H1 (cell line): ENCODE data around the gene NID2. TPM values are rescaled to one million over a fixed set of nuclear protein-coding genes. Genes with fewer than 3 reads are reported as not detected.

ENCODE experiments used
- CTCF ChIA-PET: fragments of 300-600 bp; sonication (Branson Sonifier 250); formaldehyde crosslinking; loops from one replicate; lab custom pipeline; 2021; ENCODE audit not compliant: partially characterized antibody; lab: Charles Lee
- POLR2A ChIA-PET: fragments of 300-600 bp; sonication (Branson Sonifier 250); formaldehyde crosslinking; loops from one replicate; lab custom pipeline; 2021; ENCODE audit warnings: inconsistent platforms; ENCODE audit not compliant: partially characterized antibody; lab: Charles Lee
- DNase-seq, 2 experiments: peaks; one replicate each; pipeline versions ENCODE4 v3.0.0 to v3.0.0-alpha.2; 2010 to 2022; ENCODE audit warnings: low spot score in 2 of 2, low read depth in 1 of 2, mixed read lengths in 1 of 2
- FAIRE-seq: peaks from 2 replicates; lab custom pipeline; 2011; peaks lifted over from hg19 to GRCh38; lab: Jason Lieb, UNC
- H2AFZ ChIP-seq: 2 replicates; pipeline ENCODE4 v1.8.1; 2012; ENCODE audit warnings: low read length, inconsistent platforms
- H2AK5ac ChIP-seq: 2 replicates; pipeline ENCODE4 v1.6.1; 2013; ENCODE audit warnings: low read depth, low read length
- H2BK120ac ChIP-seq: replicated peaks from 2 replicates; pipeline ENCODE3; 2013; ENCODE audit warnings: low read depth, low read length, inconsistent platforms
- H2BK12ac ChIP-seq: 2 replicates; pipeline ENCODE4 v1.6.1; 2013; ENCODE audit warnings: low read depth, low read length
- H2BK15ac ChIP-seq: 2 replicates; pipeline ENCODE4 v1.6.1; 2013; ENCODE audit warnings: low read length
- H2BK20ac ChIP-seq: 2 replicates; pipeline ENCODE4 v1.6.1; 2013; ENCODE audit warnings: low read length
- H2BK5ac ChIP-seq: 2 replicates; pipeline ENCODE4 v1.6.1; 2013; ENCODE audit warnings: low read depth, low read length
- H3K14ac ChIP-seq: 2 replicates; pipeline ENCODE4 v1.6.1; 2013; ENCODE audit warnings: inconsistent platforms; ENCODE audit not compliant: insufficient read length
- H3K18ac ChIP-seq: 2 replicates; pipeline ENCODE4 v1.6.1; 2013; ENCODE audit warnings: low read length; ENCODE audit errors: extremely low read depth
- H3K23ac ChIP-seq: 2 replicates; pipeline ENCODE4 v1.6.1; 2013; ENCODE audit warnings: inconsistent platforms; ENCODE audit not compliant: insufficient read length
- H3K23me2 ChIP-seq: 2 replicates; pipeline ENCODE4 v1.6.1; 2013; ENCODE audit warnings: low read depth, low read length
- H3K27ac ChIP-seq: 2 replicates; pipeline ENCODE4 v1.6.1; 2011; ENCODE audit warnings: low read depth, low read length, inconsistent platforms
- H3K27me3 ChIP-seq, 4 experiments: replicated peaks in 1 of 4; 1 replicate in 1 of 4; 2 replicates in 3 of 4; pipeline versions ENCODE4 v1.6.1 to v1.8.1; 2011 to 2013; ENCODE audit warnings: low read length in 3 of 4, mild to moderate bottlenecking in 3 of 4, inconsistent platforms in 2 of 4, mixed read lengths in 2 of 4, moderate library complexity in 1 of 4; ENCODE audit not compliant: control insufficient read depth in 3 of 4, insufficient read depth in 3 of 4; ENCODE audit errors: extremely low read depth in 1 of 4
- H3K36me3 ChIP-seq, 4 experiments: 2 replicates each; pipeline versions ENCODE4 v1.6.1 to v1.8.1; 2011 to 2013; ENCODE audit warnings: mild to moderate bottlenecking in 4 of 4, low read length in 3 of 4, moderate library complexity in 2 of 4, control low read depth in 1 of 4, inconsistent platforms in 1 of 4; ENCODE audit not compliant: insufficient read depth in 4 of 4, control insufficient read depth in 2 of 4
- H3K4ac ChIP-seq: replicated peaks from 2 replicates; pipeline ENCODE3; 2013; ENCODE audit warnings: low read length, low read depth, mixed read lengths, inconsistent platforms; ENCODE audit not compliant: insufficient read length
- H3K4me1 ChIP-seq, 4 experiments: replicated peaks in 1 of 4; 1 replicate in 1 of 4; 2 replicates in 3 of 4; pipeline versions ENCODE4 v1.6.1 to v1.8.1; 2011 to 2013; ENCODE audit warnings: low read length in 3 of 4, inconsistent platforms in 2 of 4, mixed read lengths in 1 of 4; ENCODE audit not compliant: insufficient read depth in 4 of 4, control insufficient read depth in 3 of 4
- H3K4me2 ChIP-seq, 2 experiments: 2 replicates each; pipeline versions ENCODE4 v1.6.1 to v1.8.1; 2011 to 2013; ENCODE audit warnings: low read depth in 2 of 2, low read length in 2 of 2, control low read depth in 1 of 2, inconsistent platforms in 1 of 2, mild to moderate bottlenecking in 1 of 2; ENCODE audit not compliant: insufficient read depth in 1 of 2
- H3K4me3 ChIP-seq, 4 experiments: fragments of 200-600, 300-600 bp in 1 of 4; sonication (generic), shearing (Covaris generic), sonication (Bioruptor Twin) in 1 of 4; 2 replicates each; pipeline versions ENCODE4 v1.5.1 to v1.8.1; 2011 to 2016; ENCODE audit warnings: low read length in 4 of 4, low read depth in 3 of 4, control low read depth in 2 of 4, inconsistent platforms in 2 of 4, mild to moderate bottlenecking in 2 of 4, mixed read lengths in 1 of 4, moderate library complexity in 1 of 4; ENCODE audit not compliant: insufficient read depth in 2 of 4; ENCODE audit errors: extremely low read depth in 1 of 4
- H3K56ac ChIP-seq: replicated peaks from 2 replicates; pipeline ENCODE3; 2013; ENCODE audit warnings: low read depth, mild to moderate bottlenecking, mixed read lengths, low read length, inconsistent platforms; ENCODE audit not compliant: insufficient read length
- H3K79me1 ChIP-seq: 2 replicates; pipeline ENCODE4 v1.6.1; 2013; ENCODE audit warnings: low read depth, low read length, control low read depth
- H3K79me2 ChIP-seq, 2 experiments: 2 replicates each; pipeline versions ENCODE4 v1.6.1 to v1.8.1; 2012 to 2013; ENCODE audit warnings: low read length in 2 of 2, mild to moderate bottlenecking in 2 of 2, inconsistent platforms in 1 of 2; ENCODE audit not compliant: insufficient read depth in 2 of 2, control insufficient read depth in 1 of 2
- H3K9ac ChIP-seq, 4 experiments: replicated peaks in 1 of 4; 1 replicate in 1 of 4; 2 replicates in 3 of 4; pipeline versions ENCODE4 v1.6.1 to v1.8.1; 2011 to 2013; ENCODE audit warnings: low read depth in 3 of 4, low read length in 3 of 4, control low read depth in 2 of 4, mild to moderate bottlenecking in 2 of 4, moderate library complexity in 2 of 4, inconsistent platforms in 1 of 4; ENCODE audit errors: extremely low read depth in 1 of 4
- H3K9me3 ChIP-seq, 2 experiments: 2 replicates each; pipeline versions ENCODE4 v1.6.1 to v1.8.1; 2012 to 2013; ENCODE audit warnings: mild to moderate bottlenecking in 2 of 2, moderate library complexity in 2 of 2, control low read depth in 1 of 2, inconsistent platforms in 1 of 2, low read depth in 1 of 2, low read length in 1 of 2, mixed read lengths in 1 of 2; ENCODE audit not compliant: insufficient read depth in 2 of 2
- H4K20me1 ChIP-seq, 2 experiments: replicated peaks in 1 of 2; 2 replicates each; pipeline versions ENCODE3 to v1.8.1; 2011 to 2013; ENCODE audit warnings: inconsistent platforms in 2 of 2, low read length in 2 of 2, mild to moderate bottlenecking in 1 of 2; ENCODE audit not compliant: insufficient read depth in 2 of 2, control insufficient read depth in 1 of 2
- H4K5ac ChIP-seq: 2 replicates; pipeline ENCODE4 v1.6.1; 2013; ENCODE audit warnings: low read length, low read depth, mixed read lengths, inconsistent platforms; ENCODE audit not compliant: insufficient read length
- H4K8ac ChIP-seq: 2 replicates; pipeline ENCODE4 v1.8.0; 2013; ENCODE audit warnings: mild to moderate bottlenecking, moderate library complexity, low read length, inconsistent platforms; ENCODE audit not compliant: insufficient read depth; ENCODE audit errors: extremely low read depth
- H4K91ac ChIP-seq: replicated peaks from 2 replicates; pipeline ENCODE3; 2013; ENCODE audit warnings: low read length, mixed read lengths, inconsistent platforms; ENCODE audit not compliant: insufficient read length
- BACH1 ChIP-seq: IDR thresholded peaks from 2 replicates; pipeline ENCODE4 v1.6.1; 2012; ENCODE audit warnings: low read length, improper control_type of control experiment
- EP300 ChIP-seq, 2 experiments: IDR thresholded peaks; 1 replicate in 1 of 2; 2 replicates in 1 of 2; pipeline ENCODE4 v1.6.1; 2011 to 2012; ENCODE audit warnings: low read depth in 2 of 2, low read length in 2 of 2, mild to moderate bottlenecking in 2 of 2, borderline replicate concordance in 1 of 2, inconsistent platforms in 1 of 2, moderate library complexity in 1 of 2
- WGBS, 2 experiments: shearing (Covaris generic) in 1 of 2; methylation state at CpG; one replicate each; pipeline versions ENCODE4 v1.1.6 to v1.1.7; 2013 to 2015; ENCODE audit warnings: low lambda C conversion rate in 2 of 2, mixed read lengths in 2 of 2, inconsistent platforms in 1 of 2, low coverage in 1 of 2, missing lambda C conversion rate in 1 of 2; ENCODE audit not compliant: insufficient replicate concordance in 2 of 2, insufficient coverage in 1 of 2, insufficient read length in 1 of 2; ENCODE audit errors: extremely low coverage in 1 of 2, missing lambda C conversion rate in 1 of 2; 5-methylcytosine and 5-hydroxymethylcytosine counted together
- polyA plus RNA-seq, 7 experiments: library from polyadenylated mRNA; depleted of rRNA in 3 of 7; stranded (reverse) in 5 of 7; unstranded in 2 of 7; fragments of >200 nt in 5 of 7; fragments of 200-250 nt in 2 of 7; gene quantifications; 1 replicate in 5 of 7; 2 replicates in 1 of 7; 4 replicates in 1 of 7; pipeline versions ENCODE4 v1.2.1 to v1.2.3, GENCODE V29; 2011 to 2013; ENCODE audit warnings: missing spikeins in 2 of 7, mixed read lengths in 2 of 7
- total RNA-seq: library from RNA; stranded (reverse); fragmentation: NEBNext Ultra II Directional; extraction: Animal tissue kit (Norgen Biotek cat#: 25700); gene quantifications from 2 replicates; pipeline ENCODE4 v1.2.1, GENCODE V29; 2021

The NID2 gene
- total and polyA plus RNA-seq, 2 of the 8 experiments (the other 6 are each of a cell fraction or from before 2014, with no cell fraction given): 6.1 to 12.6 TPM

- no peak overlapping the region for H4K8ac ChIP-seq
- H2BK15ac ChIP-seq: no peak overlapping the region
- H3K23me2 ChIP-seq: no peaks in the 10 kb centered on the region
- POLR2A ChIA-PET: interaction anchor here (0.8 kb wide), 1 partner anchor 52 kb away, joined by 4 read pairs; no protein-coding TSS in a partner anchor
- no peak for DNase-seq
- no peak overlapping the region for H2BK120ac ChIP-seq
- no peaks in the 10 kb centered on the region for H4K20me1 ChIP-seq
- no peaks in the 10 kb centered on the region for H3K79me2 ChIP-seq
- H3K56ac ChIP-seq: no peak overlapping the region
- H3K14ac ChIP-seq: no peak overlapping the region
- H3K9ac ChIP-seq: no peak overlapping the region
- H2BK20ac ChIP-seq: 0 out of 2 replicates have a peak overlapping the region, but pooled peaks have one; percentile 17
- no peak for FAIRE-seq
- no peaks in the 10 kb centered on the region; a peak in 1 of 8 replicates for H3K36me3 ChIP-seq
- peak overlapping the region; percentile 83; the same call in 1 of the 2 replicates for H2AFZ ChIP-seq
- CTCF ChIA-PET: interaction anchor here (1.0 to 4.8 kb wide), 6 partner anchors 12 to 240 kb away, joined by 3 to 25 read pairs (median 6); no protein-coding TSS in a partner anchor
- no peak overlapping the region for H3K27ac ChIP-seq
- no peak overlapping the region for H3K4me3 ChIP-seq
- peak; percentile 78 for TF ChIP-seq BACH1
- TF ChIP-seq EP300 (IDR thresholded peaks at IDR 0.05; ENCODE audit: borderline replicate concordance in 1 of 2, low read depth in 2 of 2, low read length in 2 of 2): no peak
- H3K27me3 ChIP-seq: no peaks in the 10 kb centered on the region
- H3K23ac ChIP-seq: no peak overlapping the region
- H4K5ac ChIP-seq: no peak overlapping the region
- H3K9me3 ChIP-seq: no peaks in the 10 kb centered on the region
- H2AK5ac ChIP-seq: no peak overlapping the region
- no peak overlapping the region; a peak in 1 of 4 replicates for H3K4me2 ChIP-seq
- H4K91ac ChIP-seq: no peak overlapping the region
- H2BK5ac ChIP-seq: no peak overlapping the region; the same call in 1 of the 2 replicates
- H3K4me1 ChIP-seq: no peaks in the 10 kb centered on the region; a peak in 1 of 7 replicates
- WGBS, 2 experiments: 71% methylated on average over 10 of the region's 10 CpGs; no CpG with 5 or more reads in 1 of the 2 experiments
- no peak overlapping the region for H3K4ac ChIP-seq
- H2BK12ac ChIP-seq: no peak overlapping the region
- no peak overlapping the region for H3K18ac ChIP-seq
- H3K79me1 ChIP-seq: no peaks in the 10 kb centered on the region
Measured at GRCh38 chr14:52033101-52033642, 35.7 kb downstream of the NID2 start.
